CD4-positive, alpha-beta T cell treated with Interleukin-4 for 1 hour (primary cell): ENCODE measurements around the gene NFYC.
A peak's percentile ranks its signal among the peaks of the same experiment; 100 is the strongest.

Experiments
- DNase-seq, 2 donors: peaks; one replicate each; pipeline ENCODE4 v3.0.0-alpha.2; 2020 to 2022

NFYC gene

DNA sequence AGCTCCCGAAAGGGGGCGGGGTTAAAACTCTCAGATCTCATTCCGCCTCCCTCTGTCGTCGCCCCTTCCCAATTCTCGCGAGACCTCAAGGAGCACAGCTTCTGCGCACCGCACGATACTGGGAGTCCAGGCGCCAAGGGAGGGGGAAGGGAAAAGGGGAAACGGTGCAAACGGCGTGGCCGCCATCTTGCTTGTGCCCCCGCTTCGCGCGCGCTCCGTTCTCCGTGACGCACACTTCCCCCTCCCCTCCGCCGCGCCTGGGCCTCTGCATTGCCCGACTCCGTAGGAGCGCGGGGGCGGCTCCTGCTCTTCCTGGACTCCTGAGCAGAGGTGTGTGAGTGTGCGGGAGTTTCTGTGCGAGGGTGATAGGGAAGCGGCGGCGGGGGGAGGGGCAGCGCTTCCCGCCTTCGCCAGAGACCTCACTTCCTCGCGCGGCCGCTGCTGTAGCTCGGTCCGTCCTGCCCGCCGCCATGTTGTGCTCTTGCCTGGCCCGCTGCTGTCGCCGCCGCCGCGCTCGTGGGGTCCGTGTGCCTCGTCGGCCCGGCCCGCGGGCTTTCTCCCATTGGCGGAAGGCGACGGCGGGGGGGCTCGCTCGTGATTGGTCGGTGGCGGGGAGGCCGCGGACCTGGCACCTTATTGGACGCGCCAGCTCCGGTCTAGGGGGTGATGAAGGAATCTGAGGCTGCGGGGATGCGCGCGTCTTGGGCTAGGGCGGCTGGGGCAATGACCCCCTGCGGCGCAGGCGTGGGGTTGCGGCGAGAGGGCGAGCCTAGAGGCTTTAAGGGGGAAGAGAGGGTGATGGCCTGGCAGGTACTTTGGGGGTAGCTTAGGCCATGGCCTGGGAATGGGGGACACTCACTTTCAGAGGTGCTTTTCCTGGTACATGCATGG lies at the start of gene NFYC:
Gene NFYC (plus strand): TSS at position 167 of the 891 bp plus-strand sequence. CDS start 47,140 bp downstream, outside the sequence.
- DNase-seq: peak; percentile 97 to 98

DNA sequence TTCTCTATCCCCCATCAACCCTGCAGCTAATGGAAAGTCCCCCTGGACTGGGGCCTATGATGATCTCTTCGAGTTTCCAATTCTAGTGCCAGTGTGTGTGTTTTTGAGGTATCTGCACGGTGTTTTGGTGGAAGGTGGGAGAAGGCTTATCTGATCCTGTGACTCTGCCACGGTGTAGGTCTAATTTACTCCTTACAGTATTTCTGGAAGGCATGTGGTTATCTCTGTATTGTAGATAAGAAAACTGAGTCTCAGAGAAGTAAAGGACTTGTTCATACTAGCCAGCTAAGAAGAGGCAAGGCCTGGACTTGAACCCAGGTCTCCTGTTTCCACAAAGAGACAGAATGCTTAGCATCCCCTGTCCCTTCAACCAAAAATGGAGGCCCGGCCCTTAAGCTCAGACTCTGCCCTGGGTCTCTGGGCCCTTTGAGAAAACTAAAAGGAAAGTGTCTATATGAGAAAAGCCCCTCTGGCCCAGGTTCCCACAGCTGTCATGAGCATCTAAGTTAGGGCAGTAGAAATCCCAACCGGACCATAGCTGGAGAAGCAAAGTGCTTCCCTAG lies 46.3 kb upstream of the NFYC start:
- no peak for DNase-seq

DNA sequence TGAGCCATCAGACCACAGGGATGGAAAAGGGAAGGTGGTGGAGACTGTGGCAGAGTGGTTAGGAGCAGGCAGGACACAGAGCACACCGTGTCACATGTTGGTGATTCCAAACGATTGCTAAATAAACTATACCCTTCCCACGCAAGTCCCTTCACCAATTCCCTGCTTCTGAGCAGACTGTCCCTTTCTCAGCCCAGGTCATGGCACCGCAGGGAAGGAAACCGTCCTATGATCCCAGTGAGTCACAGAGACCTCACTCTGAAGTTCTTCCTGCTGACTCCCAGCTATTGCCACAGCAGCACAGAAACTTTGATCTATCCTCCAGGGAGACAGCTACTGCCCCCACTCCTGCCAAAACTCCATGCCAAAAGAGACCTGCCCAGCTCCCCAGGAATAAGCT lies 45.2 kb upstream of the NFYC start:
- no peak for DNase-seq

DNA sequence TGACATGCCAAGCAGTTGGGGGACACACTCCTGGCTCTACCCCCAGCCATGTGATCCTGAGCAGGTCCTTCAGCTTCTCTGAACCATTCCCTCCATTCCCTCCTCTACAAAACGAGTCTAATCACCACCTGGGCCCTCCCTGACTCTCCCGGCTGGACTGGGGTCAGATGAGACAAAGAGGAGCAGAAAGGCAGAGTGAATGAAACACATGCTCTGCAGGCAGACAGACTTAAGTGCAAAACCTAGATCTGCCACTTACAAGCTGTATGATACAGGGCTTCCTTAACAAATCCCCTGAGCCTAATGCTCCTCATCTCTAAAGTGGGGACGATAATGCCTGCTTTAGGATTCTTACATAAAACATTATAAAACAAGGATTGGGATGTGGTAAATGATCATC lies 43.3 kb upstream of the NFYC start:
- DNase-seq: no peak

DNA sequence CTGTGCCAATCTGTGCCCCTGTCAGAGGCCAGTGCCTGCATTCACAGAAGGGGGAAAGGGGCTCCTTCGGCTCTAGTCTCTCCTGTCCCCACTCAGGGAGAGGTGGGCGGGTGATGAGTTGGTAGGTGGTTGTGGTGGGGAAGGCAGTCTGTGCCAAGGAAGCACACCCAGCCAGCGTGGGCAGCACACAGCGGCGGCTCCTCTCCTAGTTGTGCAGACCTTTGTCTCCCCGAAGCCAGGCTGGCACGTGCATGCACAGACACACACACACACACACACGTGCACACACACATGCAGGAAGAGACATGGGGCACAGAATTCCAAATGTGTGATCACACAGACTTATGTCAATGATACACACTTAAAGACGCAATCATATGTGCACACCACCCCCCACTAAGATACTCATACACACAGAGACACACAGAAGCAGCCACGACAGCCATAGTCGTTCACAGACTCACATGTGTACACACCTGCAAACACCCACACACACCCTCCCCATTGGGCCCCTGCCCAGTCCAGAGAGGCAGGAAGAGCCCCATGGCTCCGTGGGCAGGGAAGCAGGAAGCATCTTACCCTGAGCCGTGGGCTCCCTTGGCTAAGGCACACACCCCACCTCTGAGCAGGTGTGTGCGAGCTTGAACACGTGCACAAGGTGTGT lies 42.4 kb upstream of the NFYC start:
- DNase-seq: no peak

DNA sequence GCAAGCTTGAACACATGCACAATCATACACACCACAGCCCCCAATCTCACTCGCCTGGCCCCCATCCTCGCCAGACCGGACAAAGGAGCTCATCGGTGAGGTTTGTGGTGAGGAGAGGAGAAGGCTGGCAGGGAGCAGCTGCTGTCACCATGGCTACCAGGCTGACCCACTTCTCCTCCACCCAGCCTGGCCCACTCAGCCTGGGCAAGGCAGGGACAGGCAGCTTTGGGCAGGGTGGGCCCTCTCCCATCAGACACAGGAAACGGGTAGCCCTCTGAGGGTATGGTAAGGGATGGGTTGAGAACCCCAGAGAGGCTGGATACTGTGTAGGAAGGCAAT lies 41.9 kb upstream of the NFYC start:
- DNase-seq: no peak

DNA sequence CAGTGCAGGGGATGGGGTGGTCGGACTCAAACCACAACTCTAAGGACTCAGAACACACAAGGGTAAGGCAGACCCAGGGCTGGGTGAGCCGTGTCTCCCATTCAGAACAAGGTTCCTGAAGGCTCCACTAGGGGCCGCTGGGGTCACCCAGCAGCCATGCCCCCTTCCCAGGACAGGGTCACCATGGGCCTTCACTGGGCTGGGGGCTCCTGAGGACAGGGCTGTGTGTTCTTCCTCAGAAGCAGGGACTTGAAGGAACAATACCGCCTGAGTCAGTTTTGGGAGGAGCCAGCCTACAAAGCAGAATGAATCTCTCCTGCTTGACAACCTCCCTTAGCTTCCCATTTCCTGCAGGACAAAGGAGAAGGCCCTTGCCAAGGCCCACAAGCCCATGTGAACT lies 41.4 kb upstream of the NFYC start:
- no peak for DNase-seq

DNA sequence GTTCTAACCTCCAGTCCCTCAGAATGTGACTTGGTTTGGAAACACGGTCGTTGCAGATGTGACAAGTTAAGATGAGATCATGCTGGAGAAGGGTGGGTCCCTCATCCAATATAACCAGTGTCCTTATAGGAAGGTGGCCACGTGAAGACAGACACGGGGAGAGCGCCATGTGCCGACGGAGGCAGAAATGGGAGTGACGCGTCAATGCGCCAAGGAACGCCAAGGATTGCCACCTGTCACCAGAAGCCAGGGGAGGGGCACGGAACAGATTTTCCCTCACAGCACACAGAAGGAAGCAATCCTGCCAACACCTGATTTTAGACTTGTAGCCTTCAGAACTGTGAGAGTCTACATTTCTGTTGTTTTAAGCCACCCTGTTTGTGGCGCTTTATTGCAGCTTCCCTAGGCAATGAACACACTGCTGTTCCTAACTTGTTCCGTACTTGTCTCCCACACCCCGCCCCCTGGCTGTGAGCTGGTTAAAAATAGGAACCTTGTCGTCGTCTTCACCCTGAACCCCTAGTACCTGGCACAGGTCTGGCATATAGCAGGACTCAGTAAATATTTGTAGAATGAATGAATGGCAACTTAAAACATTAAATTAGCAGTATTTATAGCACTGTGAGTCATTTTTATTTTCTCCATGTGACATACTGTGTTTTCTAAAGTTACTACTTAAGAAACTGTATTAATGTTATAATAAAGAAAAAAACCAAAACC lies 40.2 kb upstream of the NFYC start:
- no peak for DNase-seq

DNA sequence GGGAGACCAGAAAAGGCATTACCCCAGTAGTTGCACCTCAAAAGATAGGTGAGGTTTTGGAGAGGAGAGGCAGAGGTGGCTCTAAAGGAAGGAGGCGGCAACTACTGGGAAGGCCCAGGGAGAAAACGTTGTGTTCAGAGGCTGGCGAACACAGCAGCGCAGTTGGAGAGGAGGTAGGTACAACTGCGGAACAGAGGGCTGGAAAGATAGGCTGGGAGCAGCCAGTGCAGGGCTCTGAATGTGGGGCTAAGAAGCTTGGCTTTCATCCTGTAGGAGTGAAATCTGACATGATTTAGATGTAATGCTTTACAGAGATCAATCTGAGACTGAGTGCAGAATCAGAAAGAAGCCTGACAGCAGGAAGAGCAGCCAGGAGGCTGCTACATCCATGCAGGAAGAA lies 39.0 kb upstream of the NFYC start:
- no peak for DNase-seq

DNA sequence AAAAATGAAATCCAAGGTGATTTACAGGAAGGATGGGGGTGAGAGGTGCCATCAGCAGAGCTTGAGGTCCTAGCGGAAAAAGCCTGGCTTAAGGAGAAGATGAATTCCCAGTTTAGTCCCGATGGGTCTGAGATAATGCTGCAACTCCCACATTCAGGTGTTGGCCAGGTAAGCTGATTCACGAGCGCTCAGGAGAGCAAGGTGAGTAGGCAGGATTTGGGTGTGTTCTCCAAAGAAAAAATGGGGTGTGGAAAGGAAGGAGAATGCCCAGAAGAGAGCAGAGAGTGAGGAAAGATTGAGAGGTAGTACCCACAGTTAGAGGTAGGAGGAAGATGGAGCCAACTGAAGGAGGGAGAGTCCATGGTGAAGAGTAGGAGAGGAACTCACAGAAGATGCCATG lies 38.5 kb upstream of the NFYC start:
- no peak for DNase-seq

DNA sequence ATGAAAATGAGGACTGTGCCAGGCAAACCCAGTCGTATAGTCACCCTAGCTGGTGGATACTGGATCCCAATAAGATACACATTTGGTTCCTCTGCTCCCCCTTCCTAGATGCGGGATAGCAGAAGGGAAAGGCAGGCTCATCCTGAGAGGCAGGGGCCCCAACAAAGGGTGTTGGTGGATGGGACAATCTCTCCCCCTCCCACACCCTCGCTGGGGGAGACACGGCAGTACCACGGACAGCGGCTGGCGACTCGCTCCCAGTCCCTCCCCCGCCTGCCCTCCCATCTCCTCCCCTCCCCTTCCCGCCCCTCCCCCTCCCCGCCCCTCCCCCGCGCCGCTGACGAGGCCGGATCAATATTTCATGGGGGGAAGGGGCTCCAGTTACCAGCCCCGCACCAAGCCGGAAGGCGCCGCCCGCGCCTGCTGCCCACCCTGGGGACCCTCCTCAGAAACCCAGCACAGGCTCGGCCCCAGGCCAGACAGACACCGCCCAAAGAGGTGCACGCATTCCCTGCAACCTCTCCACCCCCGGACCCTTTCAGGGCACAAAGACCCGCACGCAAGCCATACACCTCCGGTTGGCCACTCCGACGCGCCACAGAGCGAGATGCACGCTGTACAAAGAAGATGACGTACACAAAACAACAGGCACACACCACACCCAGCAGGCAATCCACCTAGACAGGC lies 37.5 kb upstream of the NFYC start:
- no peak for DNase-seq

DNA sequence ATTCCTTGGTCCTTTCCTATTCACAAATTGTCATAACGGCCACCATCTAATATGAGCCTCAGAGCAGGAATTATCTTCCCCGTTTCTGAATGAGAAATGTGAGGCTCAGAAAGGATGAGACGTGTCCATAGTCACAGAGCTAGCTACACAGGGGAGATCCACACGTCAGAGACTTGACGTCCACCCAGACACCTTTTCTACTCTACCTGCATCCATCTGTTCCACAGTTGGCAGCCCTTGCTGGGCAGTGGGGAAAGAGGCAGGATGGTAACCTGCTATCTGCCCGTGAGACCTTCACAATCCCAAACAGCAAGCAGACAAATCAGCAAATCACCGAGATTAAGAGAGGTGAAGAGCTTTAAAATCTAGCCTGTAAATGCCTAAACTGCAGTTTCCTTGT lies 34.5 kb upstream of the NFYC start:
- DNase-seq: no peak

DNA sequence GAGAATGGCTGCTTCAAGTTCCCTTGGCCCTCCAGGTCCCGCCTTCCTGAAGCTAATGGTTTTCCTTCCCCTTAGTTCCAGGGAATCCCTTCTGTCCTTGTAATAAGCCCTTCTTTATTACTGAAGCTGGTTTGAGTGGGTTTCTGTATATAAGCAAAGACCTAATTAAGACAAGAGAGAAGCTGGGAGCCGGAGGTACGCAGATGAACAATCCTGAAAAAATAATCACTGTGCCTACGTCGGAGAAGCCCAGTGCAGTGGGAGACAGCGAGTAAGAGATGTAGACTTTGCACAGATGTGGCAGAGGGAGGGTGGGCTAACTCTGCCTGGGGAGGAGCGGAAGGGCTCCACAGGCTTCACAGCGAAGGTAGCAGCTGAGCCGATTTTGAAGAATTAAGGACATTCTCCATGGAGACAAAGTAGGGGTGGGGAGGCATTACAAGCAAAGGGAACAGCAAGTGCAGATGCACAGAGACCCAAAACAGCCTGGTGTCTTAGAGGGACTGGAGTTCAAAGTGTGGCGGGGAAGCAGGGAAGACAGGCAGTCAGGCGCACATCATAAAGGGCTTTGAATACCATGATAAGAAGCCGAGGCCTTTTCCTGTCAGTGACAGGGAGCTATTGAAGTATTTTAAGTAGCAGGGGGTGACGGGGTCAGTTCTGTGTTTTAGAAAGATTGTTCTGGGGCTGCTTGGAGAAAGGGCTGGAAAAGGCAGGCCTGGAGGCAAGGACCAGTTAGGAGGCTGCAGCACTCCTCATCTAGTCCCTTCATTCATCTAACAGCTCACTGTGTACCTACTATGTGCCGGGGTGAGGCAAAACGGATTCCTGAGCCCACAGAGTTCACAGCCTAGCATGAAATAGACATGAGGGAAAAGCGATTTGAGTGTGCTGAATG lies 32.5 kb upstream of the NFYC start:
- DNase-seq: no peak

DNA sequence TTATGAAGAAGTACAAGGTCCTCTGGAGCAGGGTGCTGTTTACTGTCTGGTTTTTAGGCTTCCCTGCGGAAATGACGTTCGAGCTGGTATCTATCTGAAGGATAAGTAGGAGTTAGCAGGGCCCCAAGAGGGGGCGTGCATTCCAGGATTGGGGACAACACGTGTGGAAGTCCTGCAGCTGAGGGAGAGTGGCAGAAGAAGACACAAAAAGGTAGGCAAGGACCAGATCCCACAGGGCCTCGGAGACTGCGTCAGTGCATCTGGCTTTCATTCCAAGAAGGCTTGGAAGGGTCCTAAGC lies 31.9 kb upstream of the NFYC start:
- DNase-seq: no peak

DNA sequence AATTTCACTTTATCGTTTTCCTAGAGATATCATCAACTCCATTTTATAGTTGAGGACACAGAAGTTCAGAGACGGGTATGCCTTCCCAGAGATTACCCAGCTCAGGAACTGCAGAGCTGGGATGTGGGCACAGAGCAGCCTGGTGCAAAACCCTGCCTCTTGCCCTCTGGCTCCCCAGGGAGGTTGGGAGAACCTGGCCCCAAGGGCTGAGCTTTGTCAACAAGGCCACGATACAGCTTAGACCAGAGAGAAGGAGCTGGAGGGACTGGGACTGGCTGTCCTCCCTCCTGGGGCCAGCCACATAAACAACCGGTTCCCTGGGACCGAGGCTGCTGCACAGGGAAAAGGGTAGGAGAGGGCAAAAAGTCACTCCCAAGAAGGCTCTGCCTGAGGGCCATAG lies 29.8 kb upstream of the NFYC start:
- DNase-seq: no peak

DNA sequence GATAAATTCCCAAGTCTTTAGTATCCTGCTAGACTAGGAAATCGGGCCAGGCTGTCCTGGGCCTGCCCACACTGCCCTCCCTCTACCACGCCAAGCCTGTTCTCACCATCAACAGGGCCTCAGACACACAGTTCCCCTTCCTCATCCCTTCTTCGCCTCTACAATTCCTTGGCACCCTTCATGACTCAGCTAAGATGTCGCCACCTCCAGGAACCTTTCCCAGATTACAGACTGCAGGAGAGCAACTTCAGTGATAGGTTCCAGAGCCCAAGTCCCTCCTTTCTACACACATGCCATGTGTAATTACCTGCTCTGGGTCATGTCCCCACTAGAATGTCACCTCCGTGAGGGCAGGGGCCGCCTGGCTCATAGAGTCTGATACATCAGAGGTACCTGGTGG lies 29.4 kb upstream of the NFYC start:
- DNase-seq: no peak

DNA sequence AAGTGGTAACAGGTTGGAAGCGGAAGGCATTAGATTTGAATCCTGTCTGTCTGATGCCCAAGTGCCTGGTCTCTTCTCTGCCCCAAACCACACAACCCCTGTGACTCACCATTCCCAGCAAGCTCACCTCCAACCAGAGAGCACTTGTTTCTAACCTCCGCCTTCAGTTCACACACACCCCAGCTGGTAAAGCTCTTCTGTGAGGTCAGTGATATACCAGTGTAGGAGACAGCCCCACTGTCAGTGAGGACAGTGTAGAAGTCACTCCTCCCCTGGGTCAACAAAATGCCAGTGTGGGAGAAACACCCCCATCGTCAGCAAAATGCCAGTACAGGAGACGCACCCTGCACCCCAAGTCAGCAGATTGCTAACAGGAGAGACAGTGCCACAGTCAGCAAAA lies 28.6 kb upstream of the NFYC start:
- DNase-seq: no peak

DNA sequence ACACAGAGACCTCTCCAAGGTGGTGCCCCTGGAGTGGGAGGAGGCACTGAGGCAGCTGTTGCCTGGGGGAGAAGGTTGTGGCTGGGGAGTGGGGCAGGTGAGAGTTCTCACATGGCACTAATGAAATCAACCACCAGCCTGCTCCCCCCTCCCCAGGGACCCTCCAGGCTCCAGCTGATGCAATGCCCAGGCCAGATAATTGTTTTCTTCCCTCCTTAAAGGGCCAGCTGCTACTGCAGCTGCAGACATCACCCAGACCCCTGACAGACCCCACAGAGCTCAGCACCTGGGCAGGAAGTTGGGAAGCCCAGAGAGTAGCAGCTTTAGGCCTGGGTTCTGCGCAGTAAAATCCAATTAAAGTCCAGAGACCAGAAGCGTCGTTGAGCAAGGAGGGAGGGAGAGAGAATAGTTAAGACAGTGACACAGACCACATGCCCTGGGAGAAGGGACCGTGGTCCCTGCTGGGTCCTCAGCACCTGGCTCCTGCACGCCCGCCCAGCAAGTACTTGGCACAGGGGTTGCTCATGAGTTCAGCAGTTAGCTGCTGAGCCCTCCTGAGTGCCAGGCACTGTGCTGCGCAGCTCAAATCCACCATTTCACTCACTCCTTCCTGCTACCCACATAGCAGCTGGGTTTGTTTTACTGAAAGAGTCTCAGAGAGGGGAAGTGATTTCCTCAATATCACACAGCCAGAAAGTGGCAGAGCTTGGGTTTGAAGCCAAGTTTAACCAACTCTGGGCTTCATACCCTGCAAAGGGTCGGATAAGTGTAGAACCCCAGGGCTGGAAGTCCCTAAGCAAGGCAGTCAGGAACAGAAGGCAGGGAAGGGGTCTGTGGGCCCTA lies 28.0 kb upstream of the NFYC start:
- no peak for DNase-seq

DNA sequence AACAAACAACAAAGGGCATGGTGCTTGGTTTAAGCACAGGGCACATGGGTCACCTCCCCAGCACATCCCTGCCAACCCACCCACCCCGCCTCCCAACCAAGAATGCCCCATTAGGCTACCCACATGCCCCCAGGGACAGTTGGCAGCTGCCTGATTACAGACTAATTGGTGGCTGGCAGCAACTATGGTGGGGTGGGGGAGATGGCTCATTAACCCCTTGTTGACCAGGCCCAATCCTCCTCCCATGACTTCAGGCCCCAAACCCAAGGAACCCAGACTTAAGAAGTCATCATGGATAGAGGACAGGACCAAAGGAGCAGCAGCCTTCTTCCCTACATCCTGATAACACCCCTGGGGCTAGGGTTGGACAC lies 27.4 kb upstream of the NFYC start:
- DNase-seq: no peak

DNA sequence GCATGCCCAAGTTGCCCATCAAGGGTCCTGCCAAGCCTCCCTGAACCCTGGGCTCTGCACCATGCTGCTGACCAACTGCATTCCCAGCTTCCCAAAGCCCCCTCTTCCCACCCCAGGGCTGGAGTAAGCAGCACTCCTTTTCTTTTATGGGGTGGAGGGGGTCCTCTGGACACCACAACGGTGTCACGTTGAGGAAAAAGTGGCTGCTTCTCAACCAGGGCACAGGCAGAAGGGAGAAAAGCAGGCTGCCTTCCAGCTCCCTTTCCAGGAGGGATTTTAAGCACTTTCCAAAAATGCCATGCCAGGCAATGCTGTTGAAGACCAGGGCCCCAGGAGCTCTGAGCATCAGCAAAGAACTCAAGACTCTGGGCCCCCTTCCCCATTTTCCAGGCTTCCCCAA lies 26.7 kb upstream of the NFYC start:
- DNase-seq: no peak
